GM23338 (cell line): Measurements from ENCODE around the gene SPEM3. TPM values are rescaled to one million over a fixed set of nuclear protein-coding genes. Genes with fewer than 3 reads are reported as not detected.

Source experiments
- ATAC-seq: fragments of 200-7000 bp; cut with Tn5 transposase; 3 replicates; pipeline ENCODE4 v1.9.1; 2020
- DNase-seq: peaks from one replicate; pipeline ENCODE4 v3.0.0-alpha.2; 2015; ENCODE audit warnings: low spot score
- H2AFZ ChIP-seq: fragments of 200-600 bp; sonication (generic); 2 replicates; pipeline ENCODE4 v1.8.0; 2016; ENCODE audit warnings: antibody characterized with exemption, mild to moderate bottlenecking, moderate library complexity
- H3F3A ChIP-seq: fragments of 200-600 bp; sonication (generic); replicated peaks from 2 replicates; pipeline ENCODE4 v1.8.0; 2017; ENCODE audit warnings: antibody characterized with exemption, mixed run types, low read depth
- H3K27ac ChIP-seq: fragments of 200-600 bp; sonication (generic); 2 replicates; pipeline ENCODE4 v1.6.1; 2016; ENCODE audit warnings: low read depth
- H3K27me3 ChIP-seq: fragments of 200-600 bp; sonication (generic); 2 replicates; pipeline ENCODE4 v1.8.0; 2016; ENCODE audit warnings: mild to moderate bottlenecking, mixed run types, moderate library complexity; ENCODE audit not compliant: insufficient read depth
- H3K36me3 ChIP-seq: fragments of 200-600 bp; sonication (generic); 2 replicates; pipeline ENCODE4 v1.8.0; 2016; ENCODE audit warnings: mild to moderate bottlenecking; ENCODE audit not compliant: insufficient read depth
- H3K4me1 ChIP-seq: fragments of 200-600 bp; sonication (generic); 2 replicates; pipeline ENCODE4 v1.8.0; 2016; ENCODE audit warnings: mild to moderate bottlenecking, moderate library complexity; ENCODE audit not compliant: insufficient read depth
- H3K4me2 ChIP-seq: fragments of 200-600 bp; sonication (generic); 2 replicates; pipeline ENCODE4 v1.7.1; 2017; ENCODE audit warnings: mixed run types
- H3K4me3 ChIP-seq: fragments of 200-600 bp; sonication (generic); 2 replicates; pipeline ENCODE4 v1.6.1; 2016; ENCODE audit warnings: mixed run types
- H3K79me2 ChIP-seq: fragments of 200-600 bp; sonication (generic); replicated peaks from 2 replicates; pipeline ENCODE4 v1.8.0; 2017; ENCODE audit warnings: mild to moderate bottlenecking; ENCODE audit not compliant: insufficient read depth
- H3K9me2 ChIP-seq: fragments of 200-600 bp; sonication (generic); 2 replicates; pipeline ENCODE4 v1.8.0; 2017; ENCODE audit not compliant: insufficient read depth
- H4K20me1 ChIP-seq: fragments of 200-600 bp; sonication (generic); replicated peaks from 2 replicates; pipeline ENCODE4 v1.8.0; 2017; ENCODE audit warnings: mild to moderate bottlenecking; ENCODE audit not compliant: insufficient read depth
- H3K27ac Mint-ChIP-seq: 2 replicates; pipeline ENCODE4 v1.8.0; 2020; ENCODE audit warnings: inconsistent platforms, mild to moderate bottlenecking, moderate library complexity, mixed read lengths
- H3K27me3 Mint-ChIP-seq: 3 replicates; pipeline ENCODE4 v1.8.0; 2022; ENCODE audit warnings: low read depth, mild to moderate bottlenecking, moderate library complexity, mixed read lengths, inconsistent platforms; ENCODE audit not compliant: insufficient read depth, poor library complexity
- H3K36me3 Mint-ChIP-seq: 3 replicates; pipeline ENCODE4 v1.8.0; 2021; ENCODE audit warnings: low read depth, mild to moderate bottlenecking, inconsistent platforms, moderate library complexity, mixed read lengths
- H3K4me1 Mint-ChIP-seq: 3 replicates; pipeline ENCODE4 v1.8.0; 2020; ENCODE audit warnings: mild to moderate bottlenecking, inconsistent platforms, mixed read lengths
- H3K4me3 Mint-ChIP-seq: 3 replicates; pipeline ENCODE4 v1.8.0; 2021; ENCODE audit warnings: moderate library complexity, mild to moderate bottlenecking, inconsistent platforms, mixed read lengths
- H3K9me3 Mint-ChIP-seq: 3 replicates; pipeline ENCODE4 v1.8.0; 2020; ENCODE audit warnings: moderate library complexity, mild to moderate bottlenecking, inconsistent platforms, mixed read lengths
- CREB1 ChIP-seq: fragments of 250-450 bp; sonication (Bioruptor Pico); IDR thresholded peaks from 2 replicates; pipeline ENCODE4 v1.5.0; 2020; ENCODE audit warnings: low read depth, mild to moderate bottlenecking, moderate library complexity
- CTCF ChIP-seq, 2 experiments: fragments of 200-600 bp in 1 of 2; sonication (generic) in 1 of 2; conservative IDR thresholded peaks; 2 replicates each; pipeline versions ENCODE4 v1.5.1 to v1.6.1; 2016 to 2017; ENCODE audit warnings: antibody characterized with exemption in 2 of 2, low read depth in 2 of 2, mild to moderate bottlenecking in 2 of 2, moderate library complexity in 1 of 2
- EZH2 ChIP-seq: fragments of 200-600 bp; sonication (generic); IDR thresholded peaks from one replicate; pipeline ENCODE4 v1.8.0; 2017; ENCODE audit warnings: antibody characterized with exemption, mild to moderate bottlenecking, low read depth; ENCODE audit not compliant: unreplicated experiment
- EZH2phosphoT487 ChIP-seq: fragments of 200-600 bp; sonication (generic); IDR thresholded peaks from one replicate; pipeline ENCODE4 v1.8.1; 2018; ENCODE audit warnings: antibody characterized with exemption; ENCODE audit not compliant: unreplicated experiment
- JUNB ChIP-seq: IDR thresholded peaks from one replicate; pipeline ENCODE4 v1.6.1; 2016; ENCODE audit warnings: antibody characterized with exemption; ENCODE audit not compliant: unreplicated experiment
- NANOG ChIP-seq: IDR thresholded peaks from 2 replicates; pipeline ENCODE4 v1.6.1; 2016; ENCODE audit warnings: antibody characterized with exemption, borderline replicate concordance
- POLR2AphosphoS5 ChIP-seq: IDR thresholded peaks from 2 replicates; pipeline ENCODE4 v1.6.1; 2016; ENCODE audit warnings: antibody characterized with exemption, low read depth
- REST ChIP-seq: IDR thresholded peaks from one replicate; pipeline ENCODE4 v1.6.1; 2018; ENCODE audit warnings: antibody characterized with exemption; ENCODE audit not compliant: unreplicated experiment
- STAT1 ChIP-seq: IDR thresholded peaks from one replicate; pipeline ENCODE4 v1.6.1; 2016; ENCODE audit warnings: antibody characterized with exemption; ENCODE audit not compliant: unreplicated experiment
- ZNF114 ChIP-seq: fragments of 250-450 bp; sonication (Bioruptor Pico); IDR thresholded peaks from 2 replicates; pipeline ENCODE4 v1.5.0; 2020; ENCODE audit warnings: mild to moderate bottlenecking, moderate library complexity
- ZNF331 ChIP-seq: fragments of 250-450 bp; sonication (Bioruptor Pico); IDR thresholded peaks from 2 replicates; pipeline ENCODE4 v1.5.0; 2020; ENCODE audit warnings: low read depth, mild to moderate bottlenecking, moderate library complexity
- polyA plus RNA-seq: library from polyadenylated mRNA; unstranded; fragments of >200 nt; fragmentation: Nextera tagmentation; extraction: Ambion mirVana; gene quantifications from 2 replicates; pipeline ENCODE4 v1.2.1, GENCODE V29; 2016
- total RNA-seq: library from RNA; depleted of rRNA; stranded (reverse); fragments of >200 nt; shearing (Covaris generic); gene quantifications from 2 replicates; pipeline ENCODE4 v1.2.3, GENCODE V29; 2014
- TF ChIP-seq, protein P1 (sequence below): IDR thresholded peaks from 2 replicates; pipeline ENCODE4 v1.6.1; 2016; ENCODE audit warnings: antibody characterized with exemption

Gene SPEM3
- total and polyA plus RNA-seq, 2 experiments from 2014 or later, result not detected

DNA sequence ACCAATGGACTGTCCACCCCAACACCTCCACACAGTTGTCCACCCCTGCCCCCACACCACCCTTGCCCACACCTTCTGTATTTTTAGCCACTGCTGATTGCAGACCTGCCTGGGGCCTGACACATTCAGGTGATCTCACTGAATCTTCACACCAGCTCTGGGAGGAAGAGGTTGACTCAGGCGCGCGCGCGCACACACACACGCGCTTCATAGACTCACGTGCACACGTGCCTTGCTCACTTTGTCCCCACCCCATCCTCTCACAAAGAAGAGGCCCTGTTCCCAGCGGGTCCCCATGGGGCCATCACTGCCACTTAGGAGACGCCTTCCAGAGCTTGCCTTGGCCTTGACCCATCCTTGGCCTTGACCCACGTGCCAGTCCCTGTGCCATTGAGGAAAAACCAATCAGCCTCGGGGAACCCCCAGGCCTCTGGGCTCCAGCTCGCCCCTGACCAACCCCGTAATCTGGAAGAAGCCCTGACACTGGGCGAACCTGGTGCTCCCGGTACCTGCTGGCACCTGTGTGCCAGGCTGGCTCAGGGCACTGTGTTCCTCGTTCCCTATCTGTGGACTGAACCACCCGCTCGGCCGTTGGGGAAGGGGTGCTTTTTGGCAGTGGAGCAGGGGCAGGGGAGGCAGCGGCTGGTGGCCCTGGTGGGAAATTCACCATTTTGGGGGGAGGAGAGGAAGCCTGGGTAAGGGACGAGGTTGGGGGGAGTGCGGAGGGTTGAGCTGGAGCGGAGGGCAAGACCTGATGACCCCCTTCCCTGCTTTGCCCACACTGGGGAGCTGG lies 17.8 kb upstream of the SPEM3 start (continued):
- TF ChIP-seq JUNB (no peak), NANOG (no peak), ZNF331 (no peak), REST (no peak), EZH2phosphoT487 (no peak), POLR2AphosphoS5 (no peak), CREB1 (CRISPR knock-in tag) (no peak), EZH2 (no peak), STAT1 (no peak), ZNF114 (CRISPR knock-in tag) (no peak)
- TF ChIP-seq, protein P1, sequence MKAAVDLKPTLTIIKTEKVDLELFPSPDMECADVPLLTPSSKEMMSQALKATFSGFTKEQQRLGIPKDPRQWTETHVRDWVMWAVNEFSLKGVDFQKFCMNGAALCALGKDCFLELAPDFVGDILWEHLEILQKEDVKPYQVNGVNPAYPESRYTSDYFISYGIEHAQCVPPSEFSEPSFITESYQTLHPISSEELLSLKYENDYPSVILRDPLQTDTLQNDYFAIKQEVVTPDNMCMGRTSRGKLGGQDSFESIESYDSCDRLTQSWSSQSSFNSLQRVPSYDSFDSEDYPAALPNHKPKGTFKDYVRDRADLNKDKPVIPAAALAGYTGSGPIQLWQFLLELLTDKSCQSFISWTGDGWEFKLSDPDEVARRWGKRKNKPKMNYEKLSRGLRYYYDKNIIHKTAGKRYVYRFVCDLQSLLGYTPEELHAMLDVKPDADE, result no peak

DNA sequence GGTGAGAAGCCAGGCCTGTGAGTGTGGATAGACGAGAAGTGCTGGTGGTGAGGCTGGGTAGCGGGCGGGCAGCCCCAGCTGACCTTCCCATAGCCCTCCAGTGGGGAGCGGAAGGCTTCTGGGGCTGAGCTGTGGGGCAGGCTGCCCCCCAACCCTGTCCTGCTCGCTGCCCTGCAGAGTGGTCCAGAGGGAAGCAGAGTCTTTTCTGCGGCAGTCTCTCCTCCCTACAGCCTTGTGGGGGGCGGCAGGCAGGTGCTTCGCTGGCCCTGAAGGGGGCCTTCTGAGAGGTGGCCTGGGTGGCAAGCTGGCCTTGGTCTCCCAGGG lies 17.3 kb upstream of the SPEM3 start:
- Mint-ChIP-seq H3K4me3 (no peak overlapping the region), H3K27me3 (peaks cover 16% of the 10 kb centered on the region), H3K27ac (no peak overlapping the region), H3K9me3 (no peaks in the 10 kb centered on the region), H3K36me3 (peaks cover 31% of the 10 kb centered on the region), H3K4me1 (peaks cover 27% of the 10 kb centered on the region)
- Histone ChIP-seq H3K27me3 (no peaks in the 10 kb centered on the region), H3K27ac (no peak overlapping the region), H3K9me2 (no peaks in the 10 kb centered on the region), H2AFZ (no peak overlapping the region), H3K4me1 (peaks cover 14% of the 10 kb centered on the region), H4K20me1 (no peaks in the 10 kb centered on the region; the same call in none of the 2 replicates), H3F3A (peaks cover 8% of the 10 kb centered on the region), H3K4me2 (no peak overlapping the region), H3K4me3 (no peak overlapping the region), H3K79me2 (no peaks in the 10 kb centered on the region; the same call in 1 of the 2 replicates), H3K36me3 (no peaks in the 10 kb centered on the region; the same call in 1 of the 2 replicates)
- DNase-seq, result no peak
- ATAC-seq, result no peak
- TF ChIP-seq POLR2AphosphoS5 (no peak), EZH2phosphoT487 (no peak), REST (no peak), ZNF331 (no peak), CREB1 (CRISPR knock-in tag) (no peak), EZH2 (no peak), ZNF114 (CRISPR knock-in tag) (no peak), CTCF (conservative IDR thresholded peaks at IDR 0.05; ENCODE audit: low read depth in 2 of 2) (no peak), STAT1 (no peak)
- TF ChIP-seq, protein P1, result no peak
